OCI-LY1 (cell line): Measurements from ENCODE around the gene SLC39A10.

Source experiments
- EZH2 ChIP-seq: fragments of 200-600 bp; sonication (generic), shearing (Covaris generic); IDR thresholded peaks from 2 replicates; pipeline ENCODE4 v1.8.0; 2017; ENCODE audit warnings: borderline replicate concordance, mixed run types, mild to moderate bottlenecking, antibody characterized with exemption, low read length, moderate library complexity, mixed read lengths
- TF ChIP-seq, protein P1 (sequence below): fragments of 200-600 bp; sonication (generic), shearing (Covaris generic); IDR thresholded peaks from 2 replicates; pipeline ENCODE4 v1.5.1; 2017; ENCODE audit warnings: mild to moderate bottlenecking, antibody characterized with exemption, low read length, moderate library complexity, mixed read lengths

DNA sequence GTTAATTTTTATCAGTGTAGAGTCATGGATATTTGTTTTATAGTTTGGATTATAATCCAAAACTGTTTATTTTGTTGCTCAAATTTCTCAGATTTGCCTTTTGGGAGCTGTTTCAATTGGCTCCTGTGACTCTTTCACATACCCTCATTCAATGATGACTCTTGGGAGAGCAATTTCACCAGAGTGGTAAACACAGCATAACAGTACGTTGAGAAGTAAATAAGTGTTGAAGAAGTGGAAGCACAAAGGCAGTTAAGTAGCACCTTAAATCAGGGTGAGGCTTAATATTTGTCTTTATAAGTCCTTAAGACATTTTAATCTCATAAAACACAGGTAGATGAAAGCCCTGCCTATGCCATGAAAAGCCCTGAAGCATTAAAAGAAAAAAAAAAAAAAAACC, 17.1 kb upstream of the SLC39A10 start:
- TF ChIP-seq, protein P1, sequence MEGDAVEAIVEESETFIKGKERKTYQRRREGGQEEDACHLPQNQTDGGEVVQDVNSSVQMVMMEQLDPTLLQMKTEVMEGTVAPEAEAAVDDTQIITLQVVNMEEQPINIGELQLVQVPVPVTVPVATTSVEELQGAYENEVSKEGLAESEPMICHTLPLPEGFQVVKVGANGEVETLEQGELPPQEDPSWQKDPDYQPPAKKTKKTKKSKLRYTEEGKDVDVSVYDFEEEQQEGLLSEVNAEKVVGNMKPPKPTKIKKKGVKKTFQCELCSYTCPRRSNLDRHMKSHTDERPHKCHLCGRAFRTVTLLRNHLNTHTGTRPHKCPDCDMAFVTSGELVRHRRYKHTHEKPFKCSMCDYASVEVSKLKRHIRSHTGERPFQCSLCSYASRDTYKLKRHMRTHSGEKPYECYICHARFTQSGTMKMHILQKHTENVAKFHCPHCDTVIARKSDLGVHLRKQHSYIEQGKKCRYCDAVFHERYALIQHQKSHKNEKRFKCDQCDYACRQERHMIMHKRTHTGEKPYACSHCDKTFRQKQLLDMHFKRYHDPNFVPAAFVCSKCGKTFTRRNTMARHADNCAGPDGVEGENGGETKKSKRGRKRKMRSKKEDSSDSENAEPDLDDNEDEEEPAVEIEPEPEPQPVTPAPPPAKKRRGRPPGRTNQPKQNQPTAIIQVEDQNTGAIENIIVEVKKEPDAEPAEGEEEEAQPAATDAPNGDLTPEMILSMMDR: no peak
- no peak for TF ChIP-seq EZH2
